Muscle of leg (tissue), 11 donors: Measurements from ENCODE around the gene CH25H. TPM values are rescaled to one million over a fixed set of nuclear protein-coding genes. Genes with fewer than 3 reads are reported as not detected.
"Not testable (repeated sequence)": the region's sequence is repeated elsewhere in the genome, so short reads cannot be mapped to it uniquely, and the experiment has no call there.

Experiments
- DNase-seq: peaks from one replicate; pipeline ENCODE4 v3.0.0; 2013
- H3K27ac ChIP-seq: one replicate; pipeline ENCODE4 v1.5.1; 2013; ENCODE audit warnings: mild to moderate bottlenecking, low read length, control low read depth
- H3K27me3 ChIP-seq: one replicate; pipeline ENCODE4 v1.6.1; 2013; ENCODE audit warnings: low read length; ENCODE audit not compliant: control insufficient read depth, insufficient read depth
- H3K36me3 ChIP-seq: one replicate; pipeline ENCODE4 v1.6.1; 2013; ENCODE audit warnings: low read length; ENCODE audit not compliant: control insufficient read depth, insufficient read depth
- H3K4me1 ChIP-seq: one replicate; pipeline ENCODE4 v1.6.1; 2013; ENCODE audit warnings: low read length; ENCODE audit not compliant: control insufficient read depth, insufficient read depth
- H3K4me3 ChIP-seq: one replicate; pipeline ENCODE4 v1.5.1; 2013; ENCODE audit warnings: low read length, control low read depth
- H3K9me3 ChIP-seq: replicated peaks from 2 replicates; pipeline ENCODE4 v1.6.1; 2013; ENCODE audit warnings: low read depth, low read length; ENCODE audit not compliant: control insufficient read depth
- WGBS: methylation state at CpG from one replicate; pipeline ENCODE4 v1.1.5; 2013; ENCODE audit warnings: missing lambda C conversion rate; ENCODE audit not compliant: insufficient coverage; 5-methylcytosine and 5-hydroxymethylcytosine counted together
- polyA plus RNA-seq, 8 donors: library from polyadenylated mRNA; unstranded; fragments of 120-200 nt; gene quantifications; one replicate each; pipeline versions ENCODE4 v1.2.1 to v1.2.3, GENCODE V29; 2013; ENCODE audit warnings: inconsistent platforms in 1 of 8, low replicate concordance in 1 of 8; ENCODE audit not compliant: insufficient read length in 8 of 8, insufficient read depth in 1 of 8
- total RNA-seq: library from RNA; stranded (reverse); fragments of 120-200 nt; gene quantifications from one replicate; pipeline ENCODE4 v1.2.4, GENCODE V29; 2013

Gene CH25H
- total and polyA plus RNA-seq, 9 donors = 0.22 to 2.8 (median 0.39) TPM

- 100% methylated on average over 1 of the region's 1 CpG for WGBS
- Histone ChIP-seq H3K4me1 (peaks cover 15% of the 10 kb centered on the region), H3K4me3 (no peak overlapping the region), H3K36me3 (no peaks in the 10 kb centered on the region), H3K27ac (no peak overlapping the region), H3K27me3 (peaks cover 30% of the 10 kb centered on the region), H3K9me3 (no peaks in the 10 kb centered on the region)
- no peak for DNase-seq
These were observed 3.9 kb downstream of the CH25H start for GRCh38 chr10:89203237-89203636.

- no peak overlapping the region for H3K27ac ChIP-seq
- DNase-seq = no peak
- 94% methylated on average over 1 of the region's 2 CpGs for WGBS
These were observed 5.1 kb downstream of the CH25H start for GRCh38 chr10:89202033-89202425.

GRCh38 chr10:89201345-89202032 lies 5.6 kb downstream of the CH25H start:
- Histone ChIP-seq H3K9me3 (no peaks in the 10 kb centered on the region), H3K4me3 (no peak overlapping the region), H3K27me3 (peaks cover 14% of the 10 kb centered on the region), H3K27ac (no peak overlapping the region), H3K4me1 (peaks cover 2% of the 10 kb centered on the region), H3K36me3 (no peaks in the 10 kb centered on the region)
- DNase-seq = no peak
- 89% methylated on average over 3 of the region's 7 CpGs for whole genome bisulfite sequencing

More at GRCh38 chr10:89202033-89202425, 5.1 kb downstream of the CH25H start:
- Histone ChIP-seq H3K9me3 (no peaks in the 10 kb centered on the region), H3K4me1 (peaks cover 8% of the 10 kb centered on the region), H3K27me3 (peaks cover 20% of the 10 kb centered on the region), H3K4me3 (no peak overlapping the region), H3K36me3 (no peaks in the 10 kb centered on the region)

- no peaks in the 10 kb centered on the region for H3K36me3 ChIP-seq
- H3K27me3 ChIP-seq = no peaks in the 10 kb centered on the region
- WGBS = no CpG with 5 or more reads among the region's 4 CpGs
- no peak for DNase-seq
- H3K27ac ChIP-seq = no peak overlapping the region
- H3K4me3 ChIP-seq = no peak overlapping the region
- no peaks in the 10 kb centered on the region for H3K9me3 ChIP-seq
- H3K4me1 ChIP-seq = no peaks in the 10 kb centered on the region
These were observed 9.6 kb downstream of the CH25H start for GRCh38 chr10:89197473-89197872.

GRCh38 chr10:89191301-89191700 lies 15.8 kb downstream of the CH25H start:
- no CpG with 5 or more reads among the region's 3 CpGs for WGBS

GRCh38 chr10:89189211-89189734 lies 17.8 kb downstream of the CH25H start:
- no peaks in the 10 kb centered on the region for H3K36me3 ChIP-seq
- no peak overlapping the region for H3K4me3 ChIP-seq
- H3K27me3 ChIP-seq = peaks cover 2% of the 10 kb centered on the region
- DNase-seq = no peak
- no CpG with 5 or more reads among the region's 2 CpGs for WGBS
- H3K4me1 ChIP-seq = no peaks in the 10 kb centered on the region
- H3K27ac ChIP-seq = no peak overlapping the region
- no peaks in the 10 kb centered on the region for H3K9me3 ChIP-seq

More at GRCh38 chr10:89191301-89191700, 15.8 kb downstream of the CH25H start:
- H3K9me3 ChIP-seq, DNase-seq, H3K4me3 ChIP-seq, H3K27ac ChIP-seq, H3K4me1 ChIP-seq, H3K36me3 ChIP-seq, H3K27me3 ChIP-seq: not testable (repeated sequence)

GRCh38 chr10:89185658-89186057 lies 21.5 kb downstream of the CH25H start:
- H3K36me3 ChIP-seq = no peaks in the 10 kb centered on the region
- no peak overlapping the region for H3K27ac ChIP-seq
- no peak for DNase-seq

GRCh38 chr10:89184638-89185037 lies 22.5 kb downstream of the CH25H start:
- H3K27ac ChIP-seq = no peak overlapping the region
- WGBS = no CpG with 5 or more reads among the region's 3 CpGs
- H3K9me3 ChIP-seq = peaks cover 9% of the 10 kb centered on the region
- H3K4me3 ChIP-seq = no peak overlapping the region
- H3K36me3 ChIP-seq = no peaks in the 10 kb centered on the region
- no peaks in the 10 kb centered on the region for H3K4me1 ChIP-seq
- DNase-seq = no peak
- peaks cover 2% of the 10 kb centered on the region for H3K27me3 ChIP-seq

More at GRCh38 chr10:89185658-89186057, 21.5 kb downstream of the CH25H start:
- H3K9me3 ChIP-seq = peaks cover 3% of the 10 kb centered on the region
- peaks cover 2% of the 10 kb centered on the region for H3K27me3 ChIP-seq
- H3K4me3 ChIP-seq = no peak overlapping the region
- no peaks in the 10 kb centered on the region for H3K4me1 ChIP-seq

GRCh38 chr10:89183571-89183970 lies 23.5 kb downstream of the CH25H start:
- Histone ChIP-seq H3K36me3 (no peaks in the 10 kb centered on the region), H3K4me3 (no peak overlapping the region), H3K4me1 (no peaks in the 10 kb centered on the region), H3K27ac (no peak overlapping the region), H3K9me3 (peaks cover 9% of the 10 kb centered on the region), H3K27me3 (no peaks in the 10 kb centered on the region)
- no peak for DNase-seq

GRCh38 chr10:89182894-89183293 lies 24.2 kb downstream of the CH25H start:
- no peaks in the 10 kb centered on the region for H3K27me3 ChIP-seq
- DNase-seq = no peak
- 100% methylated on average over 2 of the region's 2 CpGs for WGBS
- H3K36me3 ChIP-seq = no peaks in the 10 kb centered on the region
- no peak overlapping the region for H3K27ac ChIP-seq
- H3K4me1 ChIP-seq = no peaks in the 10 kb centered on the region
- H3K4me3 ChIP-seq = no peak overlapping the region
- peaks cover 9% of the 10 kb centered on the region for H3K9me3 ChIP-seq

GRCh38 chr10:89175816-89176215 lies 31.3 kb downstream of the CH25H start:
- Histone ChIP-seq H3K27me3 (no peaks in the 10 kb centered on the region), H3K4me1 (no peaks in the 10 kb centered on the region), H3K27ac (no peak overlapping the region), H3K36me3 (no peaks in the 10 kb centered on the region), H3K9me3 (peaks cover 7% of the 10 kb centered on the region), H3K4me3 (no peak overlapping the region)
- DNase-seq = no peak
